Measurements from ENCODE around the gene PLET1.
A peak's percentile ranks its signal among the peaks of the same experiment; 100 is the strongest.

The PLET1 gene

DNA sequence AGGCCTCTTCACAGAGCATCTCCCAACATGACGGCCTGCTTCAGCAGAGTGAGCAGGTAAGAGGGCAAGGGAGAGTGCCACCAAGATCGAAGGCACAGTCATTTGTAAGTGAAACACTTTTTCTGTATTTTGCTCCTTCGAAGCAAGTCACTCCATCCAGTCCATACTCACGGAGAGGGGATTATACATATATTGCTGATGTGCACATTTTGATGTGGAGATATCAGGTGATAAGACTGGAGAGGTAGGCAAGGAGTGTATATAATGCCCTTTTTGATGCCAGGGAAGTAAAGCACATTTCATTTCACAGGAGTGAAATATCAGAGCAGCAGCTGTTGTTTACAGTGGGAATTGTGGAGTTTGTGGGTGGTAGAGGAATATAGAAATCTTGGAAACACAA is 23.2 kb downstream of the PLET1 start:
- DNase-seq, result no peak

GRCh38 chr11:112235750-112236390 is 24.8 kb downstream of the PLET1 start:
- DNase-seq, result no peak

GRCh38 chr11:112231952-112232351 is 28.7 kb downstream of the PLET1 start:
- no peak for DNase-seq

DNA sequence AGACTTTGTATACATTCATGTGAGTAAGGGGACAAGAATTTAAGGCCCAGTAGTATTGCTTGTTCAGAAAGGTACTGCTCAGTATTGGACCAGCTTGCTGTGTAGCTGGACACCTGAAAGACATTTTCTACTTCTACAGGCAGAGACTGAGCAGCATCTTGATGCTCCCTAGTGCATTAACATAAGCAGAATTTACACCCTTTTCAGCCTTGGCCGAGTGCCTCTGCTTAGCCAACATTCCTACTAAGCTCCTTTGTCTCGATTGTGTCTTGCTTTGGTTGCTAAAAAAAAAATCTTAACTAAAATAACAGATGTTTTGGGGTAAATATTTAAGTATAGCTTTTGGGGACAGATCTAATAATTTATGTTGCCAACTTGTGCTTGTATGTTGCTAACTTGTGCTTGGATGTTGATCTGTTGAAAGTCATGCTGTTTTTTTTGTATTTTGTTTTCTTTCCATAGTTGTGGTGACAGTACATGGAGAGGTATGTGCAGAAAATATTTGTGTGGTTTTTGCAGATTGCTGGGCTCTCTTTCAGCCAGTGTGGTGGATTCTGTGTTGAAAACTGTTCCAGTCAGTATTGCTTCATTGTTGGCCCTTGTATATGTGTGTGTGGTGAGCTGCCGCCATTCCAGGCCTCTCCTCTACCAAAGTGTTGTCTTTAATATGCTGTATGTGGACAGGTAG is 30.8 kb downstream of the PLET1 start:
- DNase-seq, result no peak

DNA sequence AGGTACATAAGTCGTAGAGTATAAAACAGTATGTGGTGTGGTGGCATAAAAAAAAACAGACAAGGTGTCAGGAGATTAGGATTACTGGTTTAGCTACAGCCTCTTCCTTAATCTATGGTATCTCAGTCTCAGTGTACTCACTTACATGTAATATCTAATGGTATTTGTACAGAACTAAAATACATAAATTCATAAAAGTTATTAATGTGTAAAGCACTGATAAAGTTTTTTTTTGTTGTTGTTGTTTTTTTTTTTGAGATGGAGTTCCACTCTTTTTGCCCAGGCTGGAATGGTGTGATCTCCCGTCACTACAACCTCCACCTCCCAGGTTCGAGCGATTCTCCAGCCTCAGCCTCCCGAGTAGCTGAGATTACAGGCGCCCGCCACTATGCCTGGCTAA is 31.5 kb downstream of the PLET1 start:
- DNase-seq, result no peak

GRCh38 chr11:112228706-112229105 is 32.0 kb downstream of the PLET1 start:
- no peak for DNase-seq

- DNase-seq, result no peak
Observed at GRCh38 chr11:112227471-112227870, 33.2 kb downstream of the PLET1 start.

GRCh38 chr11:112226831-112227401 is 33.7 kb downstream of the PLET1 start:
- DNase-seq, result peak; percentile 60

DNA sequence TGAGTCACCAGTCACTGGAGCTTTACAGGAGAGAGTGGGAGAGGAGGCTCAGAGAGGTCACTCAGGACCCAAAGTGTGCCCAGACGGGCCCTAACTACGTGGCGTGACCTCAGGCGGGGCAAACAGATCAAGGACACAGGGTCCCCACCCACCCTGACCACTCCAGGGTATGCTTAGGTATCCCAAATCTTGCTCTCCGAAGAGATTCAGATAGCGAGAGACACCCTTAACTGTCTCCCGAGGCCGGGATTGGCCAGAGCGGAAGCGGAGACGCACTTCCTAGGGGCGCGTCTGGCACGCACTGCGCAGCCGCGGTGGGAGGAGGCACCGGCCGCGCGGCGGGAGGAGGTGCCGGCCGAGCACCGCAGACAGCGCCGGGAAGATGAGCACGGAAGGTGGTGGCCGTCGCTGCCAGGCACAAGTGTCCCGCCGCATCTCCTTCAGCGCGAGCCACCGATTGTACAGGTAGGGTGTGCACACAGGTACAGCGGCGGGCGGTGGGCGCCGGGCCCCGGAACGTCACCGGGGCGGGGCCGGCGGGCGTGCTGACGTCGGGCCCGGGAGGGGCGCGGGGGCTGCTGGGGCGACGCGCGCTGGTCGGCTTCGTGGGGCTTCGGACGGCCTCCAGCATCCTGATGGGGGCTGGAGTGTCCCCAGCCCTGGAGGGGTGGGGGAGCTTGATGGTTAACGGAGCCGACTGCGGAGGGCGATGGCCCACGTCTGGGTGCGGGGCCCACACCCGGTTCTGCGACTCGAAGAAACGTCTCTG is 34.4 kb downstream of the PLET1 start, which contains the start of gene PTS:
TSS of gene PTS (plus strand) at position 367 of the 769 bp plus-strand sequence. CDS start at position 383, 16 bp downstream.
- DNase-seq, result peak; percentile 91

- DNase-seq, result no peak
Observed at GRCh38 chr11:112225753-112226061, 35.0 kb downstream of the PLET1 start.

GRCh38 chr11:112223754-112224532 is 36.7 kb downstream of the PLET1 start:
- no peak for DNase-seq

GRCh38 chr11:112223121-112223520 is 37.5 kb downstream of the PLET1 start:
- no peak for DNase-seq

- no peak for DNase-seq
Observed at GRCh38 chr11:112222303-112222702, 38.4 kb downstream of the PLET1 start.

GRCh38 chr11:112221274-112221835 is 39.3 kb downstream of the PLET1 start:
- DNase-seq, result no peak

DNA sequence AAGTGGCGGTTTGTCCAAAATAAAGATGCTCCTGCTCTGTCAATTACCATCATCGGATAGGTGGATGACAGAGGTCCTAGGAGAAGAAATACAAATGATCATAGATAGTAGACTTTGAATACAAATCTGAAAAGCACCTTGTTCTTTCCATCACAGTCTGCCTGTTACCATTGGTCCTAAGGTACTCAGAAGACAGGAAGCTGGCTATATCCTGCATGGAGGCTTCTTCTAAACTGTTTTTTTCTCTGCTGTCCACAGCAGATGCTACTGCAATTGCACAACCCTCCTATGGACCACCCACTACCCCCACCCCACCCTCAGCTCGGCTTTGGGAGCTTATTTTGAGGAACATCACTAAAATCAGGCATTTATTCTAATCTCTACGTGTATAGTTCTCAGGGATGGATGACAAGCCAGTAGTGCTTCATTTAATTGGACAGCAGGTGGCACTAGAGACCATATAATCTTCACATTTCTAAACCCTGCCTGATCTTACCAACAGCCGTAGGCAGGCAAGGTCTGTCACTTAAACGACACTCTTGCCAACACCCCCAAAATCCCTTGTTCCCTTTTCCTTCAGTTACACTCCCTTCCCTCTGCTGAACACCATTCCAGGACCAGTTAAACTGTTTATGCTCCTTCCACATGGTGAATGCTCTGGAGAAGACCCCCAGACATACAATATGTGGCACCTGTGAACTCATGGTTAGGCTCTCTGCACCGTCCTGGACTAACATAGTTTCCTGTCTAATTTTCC is 41.0 kb downstream of the PLET1 start:
- DNase-seq, result peak; percentile 87

GRCh38 chr11:112216561-112217105 is 44.0 kb downstream of the PLET1 start:
- no peak for DNase-seq

GRCh38 chr11:112215621-112216020 is 45.0 kb downstream of the PLET1 start:
- DNase-seq, result no peak

DNA sequence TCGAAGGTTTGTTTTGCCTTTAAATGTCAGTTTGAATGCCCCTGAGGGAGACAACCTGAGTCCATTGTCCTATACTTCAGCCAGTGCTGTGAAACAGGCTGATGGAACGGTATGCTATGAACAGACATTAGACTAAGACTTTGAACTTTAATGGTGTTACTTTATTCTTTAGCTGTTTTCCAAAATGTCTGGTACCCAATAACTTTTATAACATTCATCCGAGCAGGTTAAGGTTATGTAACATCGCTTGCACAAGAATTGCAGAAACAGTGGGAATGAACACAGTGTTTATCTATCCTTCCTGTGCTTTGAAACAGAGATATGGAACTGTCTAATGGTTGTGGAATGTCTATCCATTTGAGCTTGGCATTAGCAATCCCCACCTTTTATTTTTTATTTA is 46.9 kb downstream of the PLET1 start:
- DNase-seq, result no peak

GRCh38 chr11:112212710-112213109 is 48.0 kb downstream of the PLET1 start:
- DNase-seq, result no peak

GRCh38 chr11:112212290-112212689 is 48.4 kb downstream of the PLET1 start:
- no peak for DNase-seq

- no peak for DNase-seq
Observed at GRCh38 chr11:112211536-112211935, 49.1 kb downstream of the PLET1 start.
